CD14-positive monocyte (primary cell): ENCODE measurements around the gene RILP. TPM values are rescaled to one million over a fixed set of nuclear protein-coding genes. Genes with fewer than 3 reads are reported as not detected.

Experiments used
- DNase-seq, 3 donors: peaks; one replicate each; pipeline ENCODE4 v3.0.0-alpha.2; 2011 to 2022
- H2AFZ ChIP-seq: 2 replicates; pipeline ENCODE4 v1.6.0; 2012; ENCODE audit warnings: mild to moderate bottlenecking, low read depth, low read length, inconsistent platforms; ENCODE audit not compliant: insufficient read depth, poor library complexity, severe bottlenecking
- H3K27ac ChIP-seq, 2 donors: 1 replicate in 1 of 2; 2 replicates in 1 of 2; pipeline ENCODE4 v1.5.1; 2012 to 2013; ENCODE audit warnings: low read length in 2 of 2, control low read depth in 1 of 2, inconsistent platforms in 1 of 2, low read depth in 1 of 2, mild to moderate bottlenecking in 1 of 2
- H3K27me3 ChIP-seq, 2 donors: one replicate each; pipeline versions ENCODE4 v1.6.0 to v1.6.1; 2011 to 2013; ENCODE audit warnings: low read length in 2 of 2; ENCODE audit not compliant: control insufficient read depth in 2 of 2, insufficient read depth in 2 of 2
- H3K36me3 ChIP-seq, 2 donors: replicated peaks in 1 of 2; 1 replicate in 1 of 2; 2 replicates in 1 of 2; pipeline versions ENCODE4 v1.5.1 to v1.6.1; 2012 to 2013; ENCODE audit warnings: low read length in 2 of 2, control low read depth in 1 of 2, inconsistent platforms in 1 of 2, mild to moderate bottlenecking in 1 of 2; ENCODE audit not compliant: insufficient read depth in 2 of 2, control insufficient read depth in 1 of 2
- H3K4me1 ChIP-seq, 2 donors: 1 replicate in 1 of 2; 2 replicates in 1 of 2; pipeline versions ENCODE4 v1.5.1 to v1.6.1; 2012 to 2013; ENCODE audit warnings: low read length in 2 of 2, control low read depth in 1 of 2, inconsistent platforms in 1 of 2, mild to moderate bottlenecking in 1 of 2, moderate library complexity in 1 of 2; ENCODE audit not compliant: insufficient read depth in 2 of 2, control insufficient read depth in 1 of 2
- H3K4me2 ChIP-seq: replicated peaks from 2 replicates; pipeline ENCODE3; 2012; ENCODE audit warnings: low read length, moderate library complexity, mild to moderate bottlenecking; ENCODE audit not compliant: poor library complexity, severe bottlenecking; ENCODE audit errors: extremely low read depth
- H3K4me3 ChIP-seq, 3 experiments: fragments of 200-600 bp in 1 of 3; sonication (generic) in 1 of 3; replicated peaks in 1 of 3; 1 replicate in 2 of 3; 2 replicates in 1 of 3; pipeline ENCODE4 v1.5.1; 2011 to 2013; ENCODE audit warnings: low read length in 3 of 3, mild to moderate bottlenecking in 3 of 3, control low read depth in 2 of 3, low read depth in 2 of 3, inconsistent platforms in 1 of 3, moderate library complexity in 1 of 3
- H3K79me2 ChIP-seq: 2 replicates; pipeline ENCODE4 v1.6.0; 2012; ENCODE audit warnings: mild to moderate bottlenecking, control low read depth, inconsistent platforms, low read length, moderate library complexity; ENCODE audit not compliant: insufficient read depth
- H3K9ac ChIP-seq: 2 replicates; pipeline ENCODE4 v1.6.0; 2017; ENCODE audit warnings: low read length, mild to moderate bottlenecking; ENCODE audit not compliant: insufficient read depth, poor library complexity, severe bottlenecking
- H3K9me3 ChIP-seq, 2 donors: replicated peaks in 1 of 2; 1 replicate in 1 of 2; 2 replicates in 1 of 2; pipeline versions ENCODE4 v1.5.1 to v1.6.1; 2012 to 2013; ENCODE audit warnings: low read length in 2 of 2, control low read depth in 1 of 2; ENCODE audit not compliant: control insufficient read depth in 1 of 2, insufficient read depth in 1 of 2
- H4K20me1 ChIP-seq: 2 replicates; pipeline ENCODE4 v1.6.0; 2012; ENCODE audit warnings: mild to moderate bottlenecking, low read length, control low read depth, moderate library complexity; ENCODE audit not compliant: insufficient read depth
- H3K27ac Mint-ChIP-seq, 7 donors: one replicate each; pipeline ENCODE4 v1.8.0; 2020; ENCODE audit warnings: mild to moderate bottlenecking in 7 of 7, mixed read lengths in 7 of 7, moderate library complexity in 6 of 7, inconsistent platforms in 2 of 7
- H3K27me3 Mint-ChIP-seq, 3 donors: one replicate each; pipeline ENCODE4 v1.8.0; 2021 to 2022; ENCODE audit warnings: low read depth in 3 of 3, mild to moderate bottlenecking in 3 of 3, mixed read lengths in 3 of 3, moderate library complexity in 3 of 3, inconsistent platforms in 1 of 3
- H3K36me3 Mint-ChIP-seq, 2 donors: one replicate each; pipeline ENCODE4 v1.8.0; 2020; ENCODE audit warnings: mixed read lengths in 2 of 2, inconsistent platforms in 1 of 2, mild to moderate bottlenecking in 1 of 2
- H3K4me1 Mint-ChIP-seq: one replicate; pipeline ENCODE4 v1.8.0; 2020; ENCODE audit warnings: mild to moderate bottlenecking, mixed read lengths
- H3K4me3 Mint-ChIP-seq, 2 donors: one replicate each; pipeline ENCODE4 v1.8.0; 2020; ENCODE audit warnings: mild to moderate bottlenecking in 2 of 2, mixed read lengths in 2 of 2, moderate library complexity in 1 of 2
- H3K9me3 Mint-ChIP-seq, 7 donors: one replicate each; pipeline ENCODE4 v1.8.0; 2020 to 2022; ENCODE audit warnings: mixed read lengths in 7 of 7, mild to moderate bottlenecking in 6 of 7, moderate library complexity in 6 of 7, inconsistent platforms in 2 of 7
- CTCF ChIP-seq: fragments of 200-600 bp; IDR thresholded peaks from one replicate; pipeline ENCODE4 v1.8.0; 2022; ENCODE audit warnings: antibody characterized with exemption, mild to moderate bottlenecking
- WGBS: methylation state at CpG from one replicate; pipeline ENCODE4 v1.1.5; 2013; ENCODE audit warnings: missing lambda C conversion rate; ENCODE audit not compliant: insufficient coverage; 5-methylcytosine and 5-hydroxymethylcytosine counted together
- intact Hi-C, 2 donors: fragments of 100-400 bp; cut with micrococcal nuclease; formaldehyde crosslinking; loops; one replicate each; pipeline versions ENCODE4 v1.15.0 to v1.15.1; 2023
- polyA plus RNA-seq, 3 donors: library from polyadenylated mRNA; depleted of rRNA in 1 of 3; unstranded in 2 of 3; stranded (reverse) in 1 of 3; fragments of 300-500 nt in 2 of 3; fragments of >200 nt in 1 of 3; fragmentation: Illumina TruSeq in 2 of 3; gene quantifications; 1 replicate in 2 of 3; 2 replicates in 1 of 3; pipeline ENCODE4 v1.2.3, GENCODE V29; 2012 to 2021

RILP gene
- polyA plus RNA-seq, 3 donors = 23.8 to 49.5 (median 49.4) TPM

- Histone ChIP-seq H3K36me3 (no peaks in the 10 kb centered on the region), H3K79me2 (no peaks in the 10 kb centered on the region), H3K27me3 (no peaks in the 10 kb centered on the region), H4K20me1 (no peaks in the 10 kb centered on the region), H2AFZ (peak overlapping the region; percentile 50), H3K9ac (peak overlapping the region; percentile 73), H3K4me2 (peak overlapping the region; percentile 88), H3K4me3 (peak overlapping the region; percentile 1 to 81 (median 36)), H3K4me1 (peaks cover 41 to 52% of the 10 kb centered on the region in 2 donors), H3K9me3 (no peaks in the 10 kb centered on the region), H3K27ac (peak overlapping the region; percentile 57 to 88)
- no peak for TF ChIP-seq CTCF
- intact Hi-C loops = loop anchor here in 1 of 2 donors (10.0 kb wide), 4 partner anchors 71 to 751 kb away; partner anchors contain the start of gene TLCD2
- H3K27me3 Mint-ChIP-seq = peaks cover 0 to 20% (median 8%) of the 10 kb centered on the region in 3 donors
- H3K4me3 Mint-ChIP-seq = peak overlapping the region; percentile 84 to 91
- DNase-seq = peak; percentile 25 to 67 (median 29)
- 1% methylated on average over 11 of the region's 13 CpGs for WGBS
- peaks cover 20 to 28% of the 10 kb centered on the region in 2 donors for H3K36me3 Mint-ChIP-seq
- peaks cover 0 to 3% (median 0%) of the 10 kb centered on the region in 7 donors for H3K9me3 Mint-ChIP-seq
- H3K4me1 Mint-ChIP-seq = peaks cover 42% of the 10 kb centered on the region
- H3K27ac Mint-ChIP-seq = peak overlapping the region; percentile 47 to 97 (median 91)
Measured at GRCh38 chr17:1643999-1644492, 5.6 kb downstream of the RILP start.

DNA sequence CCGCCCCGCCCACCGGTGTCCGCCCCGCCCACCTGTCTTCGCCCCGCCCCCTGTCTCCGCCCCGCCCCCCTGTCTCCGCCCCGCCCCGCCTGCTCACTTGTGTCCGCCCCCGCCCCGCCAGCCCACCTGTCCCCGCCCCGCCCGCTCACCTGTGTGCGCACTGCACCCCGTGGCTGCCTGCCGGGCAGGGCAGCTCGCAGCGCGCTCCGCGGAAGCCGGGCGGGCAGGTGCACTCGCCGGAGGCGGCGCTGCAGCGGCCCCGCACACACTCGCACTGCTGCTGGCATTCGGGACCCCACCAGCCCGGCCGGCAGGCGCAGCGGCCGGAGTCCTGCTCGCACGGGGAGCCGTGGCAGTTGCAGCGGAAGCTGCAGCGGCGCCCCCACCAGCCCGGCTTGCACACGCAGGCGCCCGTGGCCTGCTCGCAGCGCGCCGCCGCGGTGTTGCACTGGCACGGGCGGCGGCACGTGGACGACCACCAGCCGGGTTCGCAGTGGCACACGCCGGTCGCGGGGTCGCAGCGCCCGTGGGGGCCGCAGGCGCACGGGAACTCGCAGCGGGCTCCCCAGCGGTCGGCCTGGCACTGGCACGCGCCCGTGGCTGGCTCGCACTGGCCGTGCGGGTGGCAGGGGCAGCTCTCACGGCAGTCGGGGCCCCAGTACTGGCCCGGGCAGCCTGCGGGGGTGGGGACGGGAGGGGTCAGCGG lies 6.2 kb downstream of the RILP start:
- intact Hi-C loops = loop anchor here in 1 of 2 donors (10.0 kb wide), 4 partner anchors 71 to 751 kb away; partner anchors contain the start of gene TLCD2
- Histone ChIP-seq H3K27ac (peak overlapping the region; percentile 57 to 88), H4K20me1 (peaks cover 4% of the 10 kb centered on the region), H3K9ac (peak overlapping the region; percentile 73), H3K79me2 (no peaks in the 10 kb centered on the region), H3K4me2 (peak overlapping the region; percentile 88), H3K27me3 (no peaks in the 10 kb centered on the region), H3K4me1 (peaks cover 39 to 53% of the 10 kb centered on the region in 2 donors), H3K36me3 (no peaks in the 10 kb centered on the region), H3K9me3 (no peaks in the 10 kb centered on the region), H3K4me3 (peak overlapping the region; percentile 1 to 81 (median 36)), H2AFZ (peak overlapping the region; percentile 50)
- peak overlapping the region in 2 of 7 donors; percentile 82 to 86 for H3K27ac Mint-ChIP-seq
- WGBS = 0% methylated on average over 74 of the region's 90 CpGs
- peak in 2 of 3 donors; percentile 14 to 41 for DNase-seq
- H3K27me3 Mint-ChIP-seq = peaks cover 0 to 20% (median 11%) of the 10 kb centered on the region in 3 donors
- H3K4me3 Mint-ChIP-seq = peak overlapping the region; percentile 84 to 91
- H3K9me3 Mint-ChIP-seq = peaks cover 0 to 3% (median 0%) of the 10 kb centered on the region in 7 donors
- peaks cover 20 to 29% of the 10 kb centered on the region in 2 donors for H3K36me3 Mint-ChIP-seq
- peak; percentile 27 for TF ChIP-seq CTCF
- peaks cover 46% of the 10 kb centered on the region for H3K4me1 Mint-ChIP-seq
